ENCODE measurements around the gene SLC6A13.

The SLC6A13 gene

GRCh38 chr12:211639-212414 lies 50.8 kb downstream of the SLC6A13 start:
- no peaks in the 10 kb centered on the region for H4K20me1 ChIP-seq (ENCODE audit: insufficient read depth)
- no peak for TF ChIP-seq CTCF (conservative IDR thresholded peaks at IDR 0.05; ENCODE audit: low read depth, low read length)
- no peak overlapping the region for H3K4me3 ChIP-seq (IDR thresholded peaks at IDR 0.05; ENCODE audit: insufficient read depth, low read depth, low read length)
- peaks cover 22% of the 10 kb centered on the region; the same call in 1 of the 2 replicates for H3K27me3 ChIP-seq (ENCODE audit: insufficient read depth, low read depth)
- H2AFZ ChIP-seq (ENCODE audit: low read depth) = no peak overlapping the region
- no peaks in the 10 kb centered on the region for H3K79me2 ChIP-seq (ENCODE audit: insufficient read depth, low read depth)
- no peaks in the 10 kb centered on the region for H3K4me1 ChIP-seq (ENCODE audit: low read depth, poor library complexity, severe bottlenecking)
- no peak overlapping the region for H3K9ac ChIP-seq
- H3K4me2 ChIP-seq = no peak overlapping the region
- H3K36me3 ChIP-seq (ENCODE audit: insufficient read depth) = no peaks in the 10 kb centered on the region
- no peak overlapping the region for H3K27ac ChIP-seq

DNA sequence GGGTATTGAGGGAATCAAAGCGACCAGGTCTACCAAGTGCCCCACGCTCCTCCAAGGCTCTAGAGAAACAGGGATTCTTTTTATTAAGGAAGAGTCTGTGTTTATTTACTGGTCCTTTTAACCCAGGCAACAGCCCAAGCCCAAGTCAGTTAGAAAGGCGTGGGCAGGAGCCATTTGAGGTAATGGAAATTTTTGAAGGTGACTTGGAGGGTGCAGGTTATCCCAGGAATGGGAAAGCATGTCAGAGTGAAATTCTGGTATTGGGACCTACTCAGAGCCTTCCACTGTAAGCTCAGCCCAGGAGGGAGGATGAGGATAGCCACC lies 51.5 kb downstream of the SLC6A13 start:
- H3K27ac ChIP-seq = no peak overlapping the region
- H3K27me3 ChIP-seq (ENCODE audit: insufficient read depth, low read depth) = peaks cover 22% of the 10 kb centered on the region; the same call in 1 of the 2 replicates
- no peak overlapping the region for H3K4me2 ChIP-seq
- no peak overlapping the region for H2AFZ ChIP-seq (ENCODE audit: low read depth)
- H3K4me1 ChIP-seq (ENCODE audit: low read depth, poor library complexity, severe bottlenecking) = no peaks in the 10 kb centered on the region
- TF ChIP-seq CTCF (conservative IDR thresholded peaks at IDR 0.05; ENCODE audit: low read depth, low read length) = no peak
- H3K4me3 ChIP-seq (IDR thresholded peaks at IDR 0.05; ENCODE audit: insufficient read depth, low read depth, low read length) = no peak overlapping the region
- H3K9ac ChIP-seq = no peak overlapping the region
- H3K79me2 ChIP-seq (ENCODE audit: insufficient read depth, low read depth) = no peaks in the 10 kb centered on the region
- no peaks in the 10 kb centered on the region for H3K36me3 ChIP-seq (ENCODE audit: insufficient read depth)
- H4K20me1 ChIP-seq (ENCODE audit: insufficient read depth) = no peaks in the 10 kb centered on the region

DNA sequence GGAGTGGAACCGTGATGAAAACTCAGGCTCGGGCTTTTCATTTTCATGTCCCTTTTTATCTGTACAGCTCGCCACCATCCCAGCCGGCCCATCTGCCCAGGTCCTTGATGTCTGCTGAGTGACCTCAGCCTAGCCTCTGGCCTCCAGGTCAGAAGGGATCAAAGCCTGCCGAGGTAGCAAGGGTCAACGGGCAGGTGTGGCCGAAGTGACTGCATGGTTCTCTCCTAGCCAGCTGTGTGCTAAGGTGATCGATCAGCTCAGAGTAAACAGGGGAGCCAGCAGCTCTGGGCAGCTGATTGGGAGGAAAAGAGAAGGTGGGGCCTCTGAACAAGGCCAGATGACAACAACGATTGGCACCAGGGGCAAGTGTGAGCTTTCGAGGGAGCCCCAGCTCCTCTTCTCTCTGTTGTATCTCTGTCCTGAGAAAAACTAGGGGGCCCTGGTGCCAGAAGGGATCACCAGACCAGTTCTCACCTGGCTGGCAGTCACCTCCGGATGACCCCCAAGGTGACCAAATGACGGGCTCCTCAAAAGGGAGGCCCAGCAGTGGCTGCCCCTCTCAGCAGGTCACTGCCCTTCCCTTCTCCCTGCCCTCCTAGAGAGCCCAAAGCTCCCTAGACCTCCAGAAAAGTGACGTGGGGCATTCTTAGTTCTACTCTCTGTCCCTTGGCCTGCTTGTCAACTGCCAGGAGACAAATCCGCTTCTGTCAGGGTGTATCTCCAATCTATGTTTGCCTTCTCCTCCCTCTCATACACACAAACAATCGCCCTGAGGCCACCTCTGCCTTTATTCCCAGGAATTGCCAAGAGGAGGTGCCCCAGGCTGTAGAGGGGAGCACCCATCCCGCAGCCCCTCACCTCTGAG lies 52.1 kb downstream of the SLC6A13 start:
- no peak overlapping the region for H3K27ac ChIP-seq
- peaks cover 22% of the 10 kb centered on the region; the same call in 1 of the 2 replicates for H3K27me3 ChIP-seq (ENCODE audit: insufficient read depth, low read depth)
- no peak overlapping the region for H3K4me2 ChIP-seq
- H4K20me1 ChIP-seq (ENCODE audit: insufficient read depth) = no peaks in the 10 kb centered on the region
- TF ChIP-seq CTCF (conservative IDR thresholded peaks at IDR 0.05; ENCODE audit: low read depth, low read length) = no peak
- H3K9ac ChIP-seq = no peak overlapping the region
- no peak overlapping the region for H3K4me3 ChIP-seq (IDR thresholded peaks at IDR 0.05; ENCODE audit: insufficient read depth, low read depth, low read length)
- no peaks in the 10 kb centered on the region for H3K4me1 ChIP-seq (ENCODE audit: low read depth, poor library complexity, severe bottlenecking)
- no peaks in the 10 kb centered on the region for H3K79me2 ChIP-seq (ENCODE audit: insufficient read depth, low read depth)
- no peaks in the 10 kb centered on the region for H3K36me3 ChIP-seq (ENCODE audit: insufficient read depth)
- no peak overlapping the region for H2AFZ ChIP-seq (ENCODE audit: low read depth)

DNA sequence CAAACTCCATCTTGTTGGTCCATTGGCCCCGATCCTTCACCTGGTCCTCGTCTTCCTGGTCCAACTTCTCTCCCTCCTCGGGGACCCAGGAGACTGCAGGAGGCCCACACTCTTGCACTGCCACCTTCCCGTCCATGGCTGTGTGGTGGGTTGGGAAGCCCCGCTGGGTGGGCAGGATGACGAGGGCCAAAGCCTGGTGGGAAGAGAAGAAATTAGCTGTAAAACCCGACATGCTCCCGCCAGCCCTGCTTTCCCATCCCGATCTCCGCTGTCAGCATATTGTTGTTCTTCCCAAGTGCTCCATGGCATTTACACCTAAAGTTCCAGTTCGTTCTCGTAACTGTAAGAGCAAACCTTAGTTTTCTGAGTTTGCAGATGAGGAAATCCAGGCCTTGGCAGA lies 52.8 kb downstream of the SLC6A13 start:
- Histone ChIP-seq H3K79me2 (ENCODE audit: insufficient read depth, low read depth) (no peaks in the 10 kb centered on the region), H3K36me3 (ENCODE audit: insufficient read depth) (no peaks in the 10 kb centered on the region), H2AFZ (ENCODE audit: low read depth) (no peak overlapping the region), H3K27ac (no peak overlapping the region), H3K9ac (no peak overlapping the region), H3K4me1 (ENCODE audit: low read depth, poor library complexity, severe bottlenecking) (no peaks in the 10 kb centered on the region), H3K4me3 (IDR thresholded peaks at IDR 0.05; ENCODE audit: insufficient read depth, low read depth, low read length) (no peak overlapping the region), H3K4me2 (no peak overlapping the region), H4K20me1 (ENCODE audit: insufficient read depth) (no peaks in the 10 kb centered on the region), H3K27me3 (ENCODE audit: insufficient read depth, low read depth) (peaks cover 17% of the 10 kb centered on the region; the same call in 1 of the 2 replicates)
- TF ChIP-seq CTCF (conservative IDR thresholded peaks at IDR 0.05; ENCODE audit: low read depth, low read length) = no peak
